OCI-LY7 (cell line): ENCODE measurements around the gene NOX4. TPM values are rescaled to one million over a fixed set of nuclear protein-coding genes. Genes with fewer than 3 reads are reported as not detected.

Experiments
- BruUV-seq: library from RNA; stranded (reverse); fragments of 400-500 nt; replicated peaks from 2 replicates; lab custom pipeline; 2021; lab: Mats Ljungman, UMichigan
- CTCF ChIA-PET: fragments of 300-600 bp; sonication (Branson Sonifier 250); formaldehyde crosslinking; loops from one replicate; lab custom pipeline; 2022; ENCODE audit warnings: antibody characterized with exemption; ENCODE audit not compliant: unreplicated experiment; lab: Charles Lee
- POLR2A ChIA-PET: fragments of 300-600 bp; sonication (Branson Sonifier 250); formaldehyde crosslinking; loops from one replicate; lab custom pipeline; 2022; ENCODE audit warnings: antibody characterized with exemption; lab: Charles Lee
- DNase-seq: peaks from one replicate; pipeline ENCODE4 v3.0.0-alpha.2; 2015; ENCODE audit warnings: low spot score
- H2AFZ ChIP-seq: fragments of 200-600 bp; sonication (generic), shearing (Covaris generic); 2 replicates; pipeline ENCODE4 v1.6.1; 2014; ENCODE audit warnings: mild to moderate bottlenecking, antibody characterized with exemption, low read length, moderate library complexity
- H3K27ac ChIP-seq: fragments of 200-600 bp; sonication (generic); 2 replicates; pipeline ENCODE4 v1.5.1; 2014; ENCODE audit warnings: mixed run types, low read depth, mild to moderate bottlenecking, moderate library complexity, low read length, inconsistent platforms; ENCODE audit not compliant: poor library complexity, severe bottlenecking
- H3K36me3 ChIP-seq: fragments of 200-600 bp; sonication (generic); 2 replicates; pipeline ENCODE4 v1.6.1; 2014; ENCODE audit warnings: mild to moderate bottlenecking, antibody characterized with exemption, low read length, moderate library complexity, mixed read lengths; ENCODE audit not compliant: insufficient read depth
- H3K4me1 ChIP-seq: fragments of 200-600 bp; sonication (generic); 2 replicates; pipeline ENCODE4 v1.5.1; 2014; ENCODE audit warnings: mild to moderate bottlenecking, low read length; ENCODE audit not compliant: insufficient read depth, poor library complexity, severe bottlenecking
- H3K4me2 ChIP-seq: fragments of 200-600 bp; sonication (generic); 2 replicates; pipeline ENCODE4 v1.6.1; 2014; ENCODE audit warnings: mild to moderate bottlenecking, low read length
- H3K4me3 ChIP-seq: fragments of 200-600 bp; sonication (generic); 2 replicates; pipeline ENCODE4 v1.5.1; 2014; ENCODE audit warnings: mild to moderate bottlenecking, low read depth, low read length; ENCODE audit not compliant: poor library complexity, severe bottlenecking
- H3K79me2 ChIP-seq: fragments of 200-600 bp; sonication (generic); 2 replicates; pipeline ENCODE4 v1.6.1; 2016; ENCODE audit warnings: low read depth, mild to moderate bottlenecking, low read length, moderate library complexity, mixed read lengths; ENCODE audit not compliant: insufficient read depth
- H3K9me2 ChIP-seq: fragments of 200-600 bp; sonication (generic); 2 replicates; pipeline ENCODE4 v1.6.1; 2016; ENCODE audit warnings: mild to moderate bottlenecking, low read length, mixed read lengths; ENCODE audit not compliant: insufficient read depth
- H3K9me3 ChIP-seq: fragments of 200-600 bp; sonication (generic); 2 replicates; pipeline ENCODE4 v1.6.1; 2014; ENCODE audit warnings: mild to moderate bottlenecking, mixed run types, low read length, mixed read lengths
- H4K20me1 ChIP-seq: fragments of 200-600 bp; sonication (generic); 2 replicates; pipeline ENCODE4 v1.6.1; 2014; ENCODE audit warnings: mild to moderate bottlenecking, antibody characterized with exemption, low read length, moderate library complexity, mixed read lengths; ENCODE audit not compliant: insufficient read depth
- EZH2phosphoT487 ChIP-seq: fragments of 200-600 bp; sonication (generic); IDR thresholded peaks from 2 replicates; pipeline ENCODE4 v1.6.1; 2018; ENCODE audit warnings: low read depth, borderline replicate concordance, mild to moderate bottlenecking, mixed run types, antibody characterized with exemption, low read length, moderate library complexity, mixed read lengths
- intact Hi-C: fragments of 100-400 bp; cut with micrococcal nuclease; formaldehyde crosslinking; loops from one replicate; pipeline ENCODE4 v1.10.0; 2022; ENCODE audit not compliant: unreplicated experiment
- total RNA-seq, 2 experiments: library from RNA; depleted of rRNA in 1 of 2; stranded (reverse); fragments of >200 nt in 1 of 2; shearing (Covaris generic) in 1 of 2; gene quantifications; 2 replicates each; pipeline ENCODE4 v1.2.3, GENCODE V29; 2014 to 2022
- TF ChIP-seq, protein P1 (sequence below): fragments of 200-600 bp; sonication (generic); conservative IDR thresholded peaks from 2 replicates; pipeline ENCODE4 v1.5.1; 2014; ENCODE audit warnings: mild to moderate bottlenecking, antibody characterized with exemption, low read length, moderate library complexity, mixed read lengths

The NOX4 gene
- total RNA-seq, 2 experiments from 2014 or later = not detected

DNA sequence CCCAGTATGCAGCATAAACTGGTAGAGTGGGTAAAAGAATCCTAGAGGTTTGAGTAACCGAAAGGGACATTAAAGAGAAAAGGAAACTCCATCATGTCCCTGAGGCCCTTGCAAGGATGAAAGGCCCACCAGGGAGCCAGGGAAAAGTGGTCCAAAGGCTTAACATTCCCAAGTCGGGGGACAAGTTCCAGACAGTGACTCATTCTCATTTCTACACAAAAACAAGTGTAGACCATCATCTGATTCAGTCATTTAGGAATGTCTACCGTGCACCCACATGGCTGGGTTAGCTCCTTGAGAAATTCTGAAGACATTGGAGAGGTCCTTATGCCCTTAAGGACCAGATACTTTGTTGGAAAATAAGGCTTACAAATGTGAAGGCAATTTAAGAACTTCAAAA lies 4.8 kb upstream of the NOX4 start:
- Histone ChIP-seq H2AFZ (no peak overlapping the region), H3K4me2 (no peak overlapping the region), H3K4me1 (no peaks in the 10 kb centered on the region), H3K4me3 (no peak overlapping the region), H3K36me3 (no peaks in the 10 kb centered on the region), H3K9me3 (no peaks in the 10 kb centered on the region), H3K9me2 (no peaks in the 10 kb centered on the region), H4K20me1 (no peaks in the 10 kb centered on the region), H3K27ac (no peak overlapping the region), H3K79me2 (no peaks in the 10 kb centered on the region)
- CTCF ChIA-PET = no interaction called here
- POLR2A ChIA-PET = no interaction called here
- no peak for DNase-seq
- no peak for TF ChIP-seq EZH2phosphoT487
- TF ChIP-seq, protein P1, sequence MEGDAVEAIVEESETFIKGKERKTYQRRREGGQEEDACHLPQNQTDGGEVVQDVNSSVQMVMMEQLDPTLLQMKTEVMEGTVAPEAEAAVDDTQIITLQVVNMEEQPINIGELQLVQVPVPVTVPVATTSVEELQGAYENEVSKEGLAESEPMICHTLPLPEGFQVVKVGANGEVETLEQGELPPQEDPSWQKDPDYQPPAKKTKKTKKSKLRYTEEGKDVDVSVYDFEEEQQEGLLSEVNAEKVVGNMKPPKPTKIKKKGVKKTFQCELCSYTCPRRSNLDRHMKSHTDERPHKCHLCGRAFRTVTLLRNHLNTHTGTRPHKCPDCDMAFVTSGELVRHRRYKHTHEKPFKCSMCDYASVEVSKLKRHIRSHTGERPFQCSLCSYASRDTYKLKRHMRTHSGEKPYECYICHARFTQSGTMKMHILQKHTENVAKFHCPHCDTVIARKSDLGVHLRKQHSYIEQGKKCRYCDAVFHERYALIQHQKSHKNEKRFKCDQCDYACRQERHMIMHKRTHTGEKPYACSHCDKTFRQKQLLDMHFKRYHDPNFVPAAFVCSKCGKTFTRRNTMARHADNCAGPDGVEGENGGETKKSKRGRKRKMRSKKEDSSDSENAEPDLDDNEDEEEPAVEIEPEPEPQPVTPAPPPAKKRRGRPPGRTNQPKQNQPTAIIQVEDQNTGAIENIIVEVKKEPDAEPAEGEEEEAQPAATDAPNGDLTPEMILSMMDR = no peak
- intact Hi-C loops = no loop called here
- no TSS peak for BruUV-seq

DNA sequence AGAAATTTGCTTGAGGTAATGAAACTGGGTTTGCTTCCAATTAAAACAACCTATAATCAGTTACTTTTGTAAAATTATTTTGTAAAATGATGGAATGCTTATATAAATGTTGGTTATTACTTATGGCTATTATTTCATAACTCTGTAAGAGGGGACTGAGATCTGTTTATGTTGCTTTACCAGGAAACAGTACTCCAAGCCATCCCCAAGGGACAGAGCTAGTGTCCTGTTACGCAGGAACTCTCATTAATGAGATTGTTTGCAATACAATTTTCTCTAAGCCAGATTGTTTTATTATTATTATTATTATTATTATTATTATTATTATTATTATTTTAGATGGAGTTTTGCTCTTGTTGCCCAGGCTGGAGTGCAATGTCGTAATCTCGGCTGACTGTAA lies 2.3 kb upstream of the NOX4 start:
- H3K27ac ChIP-seq = no peak overlapping the region
- POLR2A ChIA-PET = interaction anchor here (0.8 kb wide), 1 partner anchor 1482 kb away, joined by 3 read pairs; no protein-coding TSS in a partner anchor
- no peak overlapping the region for H2AFZ ChIP-seq
- H3K9me3 ChIP-seq = no peaks in the 10 kb centered on the region
- no peak overlapping the region for H3K4me3 ChIP-seq
- H3K4me2 ChIP-seq = no peak overlapping the region
- H3K4me1 ChIP-seq = no peaks in the 10 kb centered on the region
- BruUV-seq = no TSS peak
- CTCF ChIA-PET = no interaction called here
- TF ChIP-seq EZH2phosphoT487 = no peak
- TF ChIP-seq, protein P1 = no peak
- H3K36me3 ChIP-seq = no peaks in the 10 kb centered on the region
- no peaks in the 10 kb centered on the region for H4K20me1 ChIP-seq
- intact Hi-C loops = no loop called here
- H3K79me2 ChIP-seq = no peaks in the 10 kb centered on the region
- DNase-seq = no peak
- H3K9me2 ChIP-seq = no peaks in the 10 kb centered on the region

DNA sequence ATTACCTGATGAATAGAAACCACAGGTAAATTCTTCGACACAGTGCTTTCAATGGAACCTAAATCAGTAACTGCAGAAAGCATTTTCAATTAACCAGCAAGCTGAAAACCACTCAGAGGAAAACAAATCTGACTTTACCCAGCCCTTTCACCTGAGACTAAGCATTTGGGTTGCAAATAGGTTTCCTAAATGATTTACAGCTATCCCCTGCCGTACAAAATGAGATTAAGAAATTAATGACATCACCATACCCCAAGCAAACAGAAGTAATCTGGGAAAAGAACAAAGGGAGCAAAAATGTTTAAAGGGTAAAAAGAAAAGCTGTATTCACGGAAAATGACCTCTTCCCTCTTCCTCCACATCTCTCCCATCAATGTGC lies 584 bp downstream of the NOX4 start:
- no peak overlapping the region for H3K27ac ChIP-seq
- H3K36me3 ChIP-seq = no peaks in the 10 kb centered on the region
- BruUV-seq = no TSS peak
- no peak overlapping the region for H3K4me2 ChIP-seq
- no peaks in the 10 kb centered on the region for H3K9me3 ChIP-seq
- intact Hi-C loops = no loop called here
- no peak for TF ChIP-seq EZH2phosphoT487
- TF ChIP-seq, protein P1 = no peak
- no peak overlapping the region for H3K4me3 ChIP-seq
- no peak for DNase-seq
- no peaks in the 10 kb centered on the region for H3K9me2 ChIP-seq
- H4K20me1 ChIP-seq = no peaks in the 10 kb centered on the region
- ChIA-PET POLR2A (no interaction called here), CTCF (no interaction called here)
- H3K79me2 ChIP-seq = no peaks in the 10 kb centered on the region
- H2AFZ ChIP-seq = no peak overlapping the region
- H3K4me1 ChIP-seq = no peaks in the 10 kb centered on the region
